ENCODE results near the gene XAB2. TPM values are rescaled to one million over a fixed set of nuclear protein-coding genes. Genes with fewer than 3 reads are reported as not detected.
"Not testable (repeated sequence)": the region's sequence is repeated elsewhere in the genome, so short reads cannot be mapped to it uniquely, and the experiment has no call there.

Gene XAB2
- total and polyA plus RNA-seq, 2 experiments from 2014 or later, result 12.2 to 33.0 TPM

DNA sequence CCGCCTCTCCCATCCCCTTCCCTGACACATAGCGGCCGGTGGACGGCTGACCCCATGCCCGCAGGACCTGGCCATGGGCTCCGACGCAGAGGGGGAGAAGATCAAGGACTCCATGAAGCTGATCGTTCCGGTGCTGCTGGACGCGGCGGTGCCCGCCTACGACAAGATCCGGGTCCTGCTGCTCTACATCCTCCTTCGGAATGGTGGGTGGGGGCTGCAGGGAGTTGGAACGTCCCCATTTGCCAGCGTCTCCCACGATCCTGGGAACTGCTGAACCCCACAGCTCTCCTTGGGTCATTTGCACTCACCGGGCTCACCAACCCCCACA lies 15.2 kb upstream of the XAB2 start:
- no peaks in the 10 kb centered on the region for H3K36me3 ChIP-seq (ENCODE audit: low read depth)
- no peaks in the 10 kb centered on the region for H3K27me3 ChIP-seq (replicated peaks; ENCODE audit: insufficient read depth)
- H3K9ac ChIP-seq, result no peak overlapping the region
- no peak overlapping the region for H3K27ac ChIP-seq
- no peaks in the 10 kb centered on the region for H3K4me1 ChIP-seq (ENCODE audit: insufficient read depth)
- H3K4me3 ChIP-seq, result no peak overlapping the region
- in situ Hi-C loops (cut with MboI), result no loop called here
- no peaks in the 10 kb centered on the region for H4K20me1 ChIP-seq (ENCODE audit: insufficient read depth)
- no peaks in the 10 kb centered on the region for H3F3A ChIP-seq (ENCODE audit: insufficient read depth)
- H3K9me3 ChIP-seq (ENCODE audit: low read depth), result no peaks in the 10 kb centered on the region
- H3K4me2 ChIP-seq (ENCODE audit: unreplicated experiment), result no peak overlapping the region
- no peaks in the 10 kb centered on the region for H3K79me2 ChIP-seq (ENCODE audit: insufficient read depth)
- no peak overlapping the region for H2AFZ ChIP-seq
- H3K9me2 ChIP-seq (ENCODE audit: insufficient read depth), result no peaks in the 10 kb centered on the region
- TF ChIP-seq EZH2phosphoT487 (IDR thresholded peaks at IDR 0.05; ENCODE audit: insufficient read depth, low read depth) (no peak), EZH2 (IDR thresholded peaks at IDR 0.05; ENCODE audit: insufficient read depth, poor library complexity, severe bottlenecking) (no peak)
- WGBS, 2 experiments (ENCODE audit: low coverage in 1 of 2, low lambda C conversion rate in 2 of 2, missing lambda C conversion rate in 2 of 2), result 87 to 90% methylated on average over 16 to 20 of the region's 20 CpGs
- no peak for DNase-seq

DNA sequence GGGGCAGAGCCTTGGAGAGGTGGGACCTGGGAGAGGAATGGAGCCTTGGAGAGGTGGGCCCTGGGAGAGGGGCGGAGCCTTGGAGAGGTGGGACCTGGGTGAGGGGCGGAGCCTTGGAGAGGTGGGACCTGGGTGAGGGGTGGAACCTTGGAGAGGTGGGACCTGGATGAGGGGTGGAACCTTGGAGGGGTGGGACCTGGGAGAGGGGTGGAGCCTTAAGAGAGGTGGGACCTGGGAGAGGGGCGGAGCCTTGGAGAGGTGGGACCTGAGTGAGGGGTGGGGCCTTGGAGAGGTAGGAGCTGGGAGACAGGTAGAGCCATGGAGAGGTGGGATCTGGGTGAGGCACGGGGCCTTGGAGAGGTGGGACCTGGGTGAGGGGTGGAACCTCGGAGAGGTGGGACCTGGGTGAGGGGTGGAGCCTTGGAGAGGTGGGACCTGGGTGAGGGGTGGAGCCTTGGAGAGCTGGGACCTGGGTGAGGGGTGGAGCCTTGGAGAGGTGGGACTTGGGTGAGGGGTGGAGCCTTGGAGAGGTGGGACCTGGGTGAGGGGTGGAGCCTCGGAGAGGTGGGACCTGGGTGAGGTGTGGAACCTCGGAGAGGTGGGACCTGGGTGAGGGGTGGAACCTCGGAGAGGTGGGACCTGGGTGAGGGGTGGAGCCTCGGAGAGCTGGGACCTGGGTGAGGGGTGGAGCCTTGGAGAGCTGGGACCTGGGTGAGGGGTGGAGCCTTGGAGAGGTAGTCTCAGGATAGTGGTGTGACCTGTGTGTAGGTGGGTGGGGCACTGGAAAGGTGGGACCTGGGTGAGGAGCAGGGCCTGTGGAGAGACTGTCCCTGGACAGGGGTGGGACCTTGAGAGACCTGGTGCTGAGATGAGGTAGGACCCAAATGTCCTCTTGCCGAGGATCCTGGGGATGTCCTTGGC lies 14.5 kb upstream of the XAB2 start:
- H3K9me3 ChIP-seq (ENCODE audit: low read depth); H3K4me2 ChIP-seq (ENCODE audit: unreplicated experiment); H3K4me3 ChIP-seq; H3K9me2 ChIP-seq (ENCODE audit: insufficient read depth); H3K79me2 ChIP-seq (ENCODE audit: insufficient read depth); H3K27me3 ChIP-seq (replicated peaks; ENCODE audit: insufficient read depth); H2AFZ ChIP-seq; H3K36me3 ChIP-seq (ENCODE audit: low read depth); H3K9ac ChIP-seq; H3K27ac ChIP-seq; in situ Hi-C loops (cut with MboI); DNase-seq; H3F3A ChIP-seq (ENCODE audit: insufficient read depth); H4K20me1 ChIP-seq (ENCODE audit: insufficient read depth); H3K4me1 ChIP-seq (ENCODE audit: insufficient read depth): not testable (repeated sequence)
- WGBS, 2 experiments (ENCODE audit: low coverage in 1 of 2, low lambda C conversion rate in 2 of 2, missing lambda C conversion rate in 2 of 2), result 66 to 100% methylated on average over 2 to 10 of the region's 10 CpGs

DNA sequence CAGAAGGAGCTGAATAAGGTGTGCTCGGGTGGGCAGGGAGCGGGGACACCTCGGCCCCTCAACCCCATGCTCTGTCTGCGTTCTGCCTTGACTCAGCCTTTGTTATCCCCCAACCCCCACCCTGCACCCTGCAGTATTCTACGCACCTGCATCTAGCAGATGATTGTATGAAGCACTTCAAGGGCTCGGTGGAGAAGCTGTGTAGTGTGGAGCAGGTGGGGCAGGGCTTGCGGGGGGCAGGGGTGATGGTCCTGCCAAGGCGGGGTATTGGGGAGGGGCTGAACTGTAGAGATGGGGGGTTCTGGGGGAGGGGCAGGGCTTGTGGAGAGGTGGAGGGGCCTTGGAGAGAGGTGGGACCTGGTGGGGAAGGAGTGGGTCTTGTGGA lies 13.7 kb upstream of the XAB2 start:
- Histone ChIP-seq H3K9me2 (ENCODE audit: insufficient read depth) (no peaks in the 10 kb centered on the region), H3K36me3 (ENCODE audit: low read depth) (no peaks in the 10 kb centered on the region), H4K20me1 (ENCODE audit: insufficient read depth) (no peaks in the 10 kb centered on the region), H3K4me2 (ENCODE audit: unreplicated experiment) (no peak overlapping the region), H3K27me3 (replicated peaks; ENCODE audit: insufficient read depth) (0 out of 2 replicates have a peak, but pooled peaks cover 2% of the 10 kb centered on the region), H3F3A (ENCODE audit: insufficient read depth) (no peaks in the 10 kb centered on the region), H3K4me1 (ENCODE audit: insufficient read depth) (no peaks in the 10 kb centered on the region), H3K9me3 (ENCODE audit: low read depth) (no peaks in the 10 kb centered on the region), H3K27ac (no peak overlapping the region), H2AFZ (no peak overlapping the region), H3K9ac (no peak overlapping the region), H3K79me2 (ENCODE audit: insufficient read depth) (no peaks in the 10 kb centered on the region), H3K4me3 (no peak overlapping the region)
- TF ChIP-seq EZH2 (IDR thresholded peaks at IDR 0.05; ENCODE audit: insufficient read depth, poor library complexity, severe bottlenecking), result no peak
- no peak for DNase-seq
- WGBS, 2 experiments (ENCODE audit: low coverage in 1 of 2, low lambda C conversion rate in 2 of 2, missing lambda C conversion rate in 2 of 2), result 85% methylated on average over 7 to 8 of the region's 8 CpGs
- in situ Hi-C loops (cut with MboI), result no loop called here

DNA sequence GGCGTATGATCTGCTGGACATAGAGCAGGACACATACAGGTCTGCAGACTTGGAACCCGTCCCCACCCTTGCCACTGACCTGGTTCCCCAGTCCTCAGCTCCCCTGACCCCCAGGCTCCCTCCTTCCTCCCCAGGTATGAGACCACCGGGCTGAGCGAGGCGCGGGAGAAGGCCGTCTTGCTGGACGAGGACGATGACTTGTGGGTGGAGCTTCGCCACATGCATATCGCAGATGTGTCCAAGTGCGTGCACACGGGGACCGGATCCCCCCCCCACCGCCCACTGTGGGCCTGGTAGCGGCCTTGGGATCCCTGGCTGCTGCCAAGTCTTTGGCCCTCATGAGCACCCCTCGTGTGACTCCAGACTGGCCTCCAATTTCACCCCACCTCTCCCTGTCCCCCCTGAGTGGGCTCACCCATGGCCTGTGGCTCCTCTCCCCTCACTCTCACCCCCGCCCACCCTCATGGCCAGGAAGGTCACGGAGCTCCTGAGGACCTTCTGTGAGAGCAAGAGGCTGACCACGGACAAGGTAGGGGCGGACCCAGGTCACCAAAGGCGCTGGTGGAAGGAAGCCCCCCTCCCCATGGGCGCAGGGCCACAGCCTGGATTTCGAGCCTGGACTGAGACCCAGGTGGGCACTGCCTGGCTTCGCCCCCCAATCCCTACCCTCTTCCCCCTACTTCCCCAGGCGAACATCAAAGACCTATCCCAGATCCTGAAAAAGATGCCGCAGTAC lies 13.1 kb upstream of the XAB2 start:
- no peak overlapping the region for H3K4me2 ChIP-seq (ENCODE audit: unreplicated experiment)
- H3F3A ChIP-seq (ENCODE audit: insufficient read depth), result no peaks in the 10 kb centered on the region
- 0 out of 2 replicates have a peak, but pooled peaks cover 6% of the 10 kb centered on the region for H3K27me3 ChIP-seq (replicated peaks; ENCODE audit: insufficient read depth)
- H3K9ac ChIP-seq, result no peak overlapping the region
- no peak for DNase-seq
- H3K4me3 ChIP-seq, result no peak overlapping the region
- H3K9me2 ChIP-seq (ENCODE audit: insufficient read depth), result no peaks in the 10 kb centered on the region
- in situ Hi-C loops (cut with MboI), result no loop called here
- no peaks in the 10 kb centered on the region for H3K79me2 ChIP-seq (ENCODE audit: insufficient read depth)
- no peak for TF ChIP-seq EZH2phosphoT487 (IDR thresholded peaks at IDR 0.05; ENCODE audit: insufficient read depth, low read depth)
- no peak for TF ChIP-seq EZH2 (IDR thresholded peaks at IDR 0.05; ENCODE audit: insufficient read depth, poor library complexity, severe bottlenecking)
- H3K9me3 ChIP-seq (ENCODE audit: low read depth), result no peaks in the 10 kb centered on the region
- 71 to 73% methylated on average over 23 to 27 of the region's 27 CpGs for WGBS, 2 experiments (ENCODE audit: low coverage in 1 of 2, low lambda C conversion rate in 2 of 2, missing lambda C conversion rate in 2 of 2)
- no peak overlapping the region for H3K27ac ChIP-seq
- no peaks in the 10 kb centered on the region for H3K36me3 ChIP-seq (ENCODE audit: low read depth)
- no peaks in the 10 kb centered on the region for H3K4me1 ChIP-seq (ENCODE audit: insufficient read depth)
- H2AFZ ChIP-seq, result no peak overlapping the region
- no peaks in the 10 kb centered on the region for H4K20me1 ChIP-seq (ENCODE audit: insufficient read depth)
